NB4 (cell line): ENCODE measurements around the gene DGKB.

ENCODE experiments used
- CTCF ChIP-seq: IDR thresholded peaks from one replicate; pipeline ENCODE4 v1.5.1; 2012; ENCODE audit warnings: low read depth, low read length
- MAX ChIP-seq: IDR thresholded peaks from 2 replicates; pipeline ENCODE4 v1.6.1; 2011; ENCODE audit warnings: low read depth, low read length
- MYC ChIP-seq: IDR thresholded peaks from 2 replicates; pipeline ENCODE4 v1.6.1; 2011; ENCODE audit warnings: low read depth, low read length
- POLR2A ChIP-seq: IDR thresholded peaks from 2 replicates; pipeline ENCODE4 v1.6.1; 2011; ENCODE audit warnings: mild to moderate bottlenecking; ENCODE audit not compliant: insufficient read length; ENCODE audit errors: extremely low read depth

DNA sequence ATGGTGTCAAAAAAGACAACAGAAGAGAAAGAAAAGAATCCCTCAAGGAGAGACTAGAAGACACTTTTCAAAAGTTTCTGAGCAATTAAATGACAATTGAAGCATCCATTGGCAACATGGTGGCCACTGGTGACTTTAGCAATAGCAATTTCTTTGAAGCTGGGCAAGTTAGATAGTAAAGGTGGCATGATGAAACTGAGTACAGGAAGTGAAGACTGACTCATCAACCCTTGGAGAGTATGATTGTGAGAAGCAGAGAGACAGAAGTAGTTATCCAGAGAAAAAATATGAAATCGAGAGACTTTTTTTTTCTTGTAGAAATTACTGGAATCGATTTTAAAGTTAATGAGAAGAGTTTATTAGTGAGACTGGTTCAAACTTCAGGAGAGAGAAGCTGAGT, 52.5 kb downstream of the DGKB start:
- TF ChIP-seq CTCF (no peak), POLR2A (no peak), MAX (no peak), MYC (no peak)
